HEK293 (cell line): ENCODE data around the gene RASAL2.
A peak's percentile ranks its signal among the peaks of the same experiment; 100 is the strongest.

ENCODE experiments used
- PATZ1 ChIP-seq: fragments of 450-650 bp; formaldehyde crosslinking; IDR thresholded peaks from 2 replicates; pipeline ENCODE4 v1.5.1; 2016; ENCODE audit warnings: missing biosample characterization, missing genetic modification characterization
- PBX3 ChIP-seq: sonication (generic); formaldehyde crosslinking; IDR thresholded peaks from 2 replicates; pipeline ENCODE4 v1.8.1; 2022; ENCODE audit warnings: mild to moderate bottlenecking, moderate library complexity, missing genetic modification reagents
- ZBTB44 ChIP-seq: fragments of 450-650 bp; IDR thresholded peaks from 2 replicates; pipeline ENCODE4 v1.5.1; 2018; ENCODE audit warnings: missing biosample characterization, mild to moderate bottlenecking, missing genetic modification characterization
- ZBTB6 ChIP-seq: fragments of 450-650 bp; formaldehyde crosslinking; IDR thresholded peaks from 2 replicates; pipeline ENCODE4 v1.5.1; 2017; ENCODE audit warnings: missing biosample characterization, missing genetic modification characterization
- ZEB2 ChIP-seq: fragments of 450-650 bp; formaldehyde crosslinking; IDR thresholded peaks from 2 replicates; pipeline ENCODE4 v1.5.1; 2016; ENCODE audit warnings: missing biosample characterization, missing genetic modification characterization
- ZNF2 ChIP-seq: fragments of 450-650 bp; formaldehyde crosslinking; IDR thresholded peaks from 2 replicates; pipeline ENCODE4 v1.5.1; 2016; ENCODE audit warnings: missing biosample characterization, missing genetic modification characterization
- ZNF221 ChIP-seq: fragments of 450-650 bp; formaldehyde crosslinking; IDR thresholded peaks from 2 replicates; pipeline ENCODE4 v1.5.1; 2017; ENCODE audit warnings: missing biosample characterization, missing genetic modification characterization, borderline replicate concordance
- ZNF366 ChIP-seq: fragments of 450-650 bp; formaldehyde crosslinking; conservative IDR thresholded peaks from 2 replicates; pipeline ENCODE4 v1.5.1; 2016; ENCODE audit warnings: missing biosample characterization, missing genetic modification characterization
- ZNF398 ChIP-seq: fragments of 450-650 bp; formaldehyde crosslinking; IDR thresholded peaks from 2 replicates; pipeline ENCODE4 v1.5.1; 2017; ENCODE audit warnings: missing biosample characterization, missing genetic modification characterization
- ZNF449 ChIP-seq: fragments of 450-650 bp; formaldehyde crosslinking; IDR thresholded peaks from 2 replicates; pipeline ENCODE4 v1.5.1; 2017; ENCODE audit warnings: missing biosample characterization, mild to moderate bottlenecking, missing genetic modification characterization, moderate library complexity
- ZNF513 ChIP-seq: fragments of 450-650 bp; IDR thresholded peaks from 2 replicates; pipeline ENCODE4 v1.5.1; 2018; ENCODE audit warnings: missing biosample characterization, missing genetic modification characterization
- ZNF600 ChIP-seq: fragments of 450-650 bp; formaldehyde crosslinking; IDR thresholded peaks from 2 replicates; pipeline ENCODE4 v1.5.1; 2016; ENCODE audit warnings: missing biosample characterization, missing genetic modification characterization
- ZNF645 ChIP-seq: fragments of 450-650 bp; formaldehyde crosslinking; IDR thresholded peaks from 2 replicates; pipeline ENCODE4; 2016; ENCODE audit warnings: missing biosample characterization, missing genetic modification characterization
- ZNF768 ChIP-seq: fragments of 450-650 bp; formaldehyde crosslinking; IDR thresholded peaks from 2 replicates; pipeline ENCODE4 v1.5.1; 2018; ENCODE audit warnings: missing biosample characterization, mild to moderate bottlenecking, missing genetic modification characterization
- ZNF837 ChIP-seq: fragments of 450-650 bp; formaldehyde crosslinking; IDR thresholded peaks from 2 replicates; pipeline ENCODE4 v1.5.1; 2016; ENCODE audit warnings: missing biosample characterization, missing genetic modification characterization
- ZSCAN4 ChIP-seq: fragments of 450-650 bp; formaldehyde crosslinking; IDR thresholded peaks from 2 replicates; pipeline ENCODE4 v1.5.1; 2017; ENCODE audit warnings: missing biosample characterization, missing genetic modification characterization
- ZXDB ChIP-seq: fragments of 450-650 bp; formaldehyde crosslinking; IDR thresholded peaks from 2 replicates; pipeline ENCODE4 v1.5.1; 2016; ENCODE audit warnings: missing biosample characterization, missing genetic modification characterization

RASAL2 gene

GRCh38 chr1:178371235-178371634 lies 277.3 kb downstream of the RASAL2 start (continued):
- TF ChIP-seq ZNF398 (tag by site-specific recombination) (peak; percentile 23; the same call in 1 of the 2 replicates), ZBTB6 (tag by site-specific recombination) (no peak), PATZ1 (tag by site-specific recombination) (0 out of 2 replicates have a peak, but pooled peaks have one; percentile 11), PBX3 (no peak), ZNF645 (tag by site-specific recombination) (no peak), ZNF221 (tag by site-specific recombination) (no peak), ZNF366 (tag by site-specific recombination) (peak; percentile 61), ZNF513 (no peak), ZNF449 (tag by site-specific recombination) (peak; percentile 39; the same call in 1 of the 2 replicates), ZBTB44 (tag by site-specific recombination) (no peak), ZSCAN4 (tag by site-specific recombination) (peak; percentile 94), ZNF2 (tag by site-specific recombination) (0 out of 2 replicates have a peak, but pooled peaks have one; percentile 34), ZNF600 (tag by site-specific recombination) (0 out of 2 replicates have a peak, but pooled peaks have one; percentile 26), ZNF768 (tag by site-specific recombination) (no peak), ZNF837 (no peak), ZXDB (tag by site-specific recombination) (0 out of 2 replicates have a peak, but pooled peaks have one; percentile 38), ZEB2 (tag by site-specific recombination) (no peak)
